ENCODE results near the gene GALNT15.

Gene GALNT15

DNA sequence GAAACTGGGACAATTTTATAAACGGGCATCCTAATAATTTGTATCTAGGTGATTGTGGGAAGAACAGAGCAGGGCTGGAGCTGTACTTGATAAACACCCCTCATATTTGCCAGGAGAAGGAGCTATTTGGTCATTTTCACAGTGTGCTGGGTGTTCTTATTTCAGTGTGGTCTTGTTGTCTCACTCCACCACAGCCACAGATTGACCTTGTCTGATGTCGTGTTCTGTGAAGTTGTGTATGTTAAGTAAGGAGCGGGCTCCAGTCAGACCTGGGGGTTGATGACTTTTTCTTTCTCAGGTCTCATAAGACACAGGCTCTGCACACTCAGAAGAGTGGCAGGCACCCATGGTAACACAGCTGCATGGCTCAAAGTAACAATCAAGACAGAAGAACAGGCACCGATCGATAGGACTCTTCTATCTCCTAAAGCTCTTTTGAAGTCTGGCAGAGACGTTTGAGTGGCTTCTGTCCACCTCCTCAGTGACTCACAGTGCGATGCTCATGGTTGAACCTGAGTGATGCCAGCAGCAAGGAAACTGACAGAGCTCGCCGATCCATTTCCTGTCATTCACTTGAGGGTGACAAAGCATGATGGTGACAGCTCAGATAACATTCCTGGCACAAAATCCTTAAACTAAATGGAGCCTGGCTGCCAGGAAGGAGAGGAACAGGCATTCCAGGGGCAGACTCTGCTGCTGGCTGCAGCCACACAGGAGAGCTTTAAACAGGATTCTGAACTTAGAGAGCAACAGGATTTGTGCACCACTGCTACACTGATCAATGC lies 69.4 kb downstream of the GALNT15 start:
- no peaks in the 10 kb centered on the region for H3K9me3 ChIP-seq (ENCODE audit: low read length)
- H3K27ac ChIP-seq (ENCODE audit: low read depth, low read length, poor library complexity, severe bottlenecking): no peak overlapping the region
- H4K20me1 ChIP-seq (ENCODE audit: insufficient read depth, low read length): no peaks in the 10 kb centered on the region
- peaks cover 4% of the 10 kb centered on the region for H3K4me1 ChIP-seq (ENCODE audit: insufficient read depth, low read length, severe bottlenecking)
- H3K4me3 ChIP-seq (ENCODE audit: low read depth, low read length, poor library complexity, severe bottlenecking): no peak overlapping the region
- H3F3A ChIP-seq (ENCODE audit: insufficient read depth, low read length): no peaks in the 10 kb centered on the region
- H2AFZ ChIP-seq (ENCODE audit: low read length): no peak overlapping the region
- no peak overlapping the region for H3K4me2 ChIP-seq (ENCODE audit: low read length)
- H3K79me2 ChIP-seq (ENCODE audit: insufficient read depth, low read length): no peaks in the 10 kb centered on the region
- H3K36me3 ChIP-seq (ENCODE audit: insufficient read depth, low read length): no peaks in the 10 kb centered on the region
- H3K27me3 ChIP-seq (ENCODE audit: insufficient read depth, low read length): no peaks in the 10 kb centered on the region; the same call in 1 of the 2 replicates
- H3K9ac ChIP-seq (ENCODE audit: low read length): no peak overlapping the region
- no peaks in the 10 kb centered on the region for H3K9me2 ChIP-seq (ENCODE audit: low read depth, low read length)
- no peak for TF ChIP-seq EZH2 (IDR thresholded peaks at IDR 0.05; ENCODE audit: borderline replicate concordance, low read length)
- TF ChIP-seq, protein P1, sequence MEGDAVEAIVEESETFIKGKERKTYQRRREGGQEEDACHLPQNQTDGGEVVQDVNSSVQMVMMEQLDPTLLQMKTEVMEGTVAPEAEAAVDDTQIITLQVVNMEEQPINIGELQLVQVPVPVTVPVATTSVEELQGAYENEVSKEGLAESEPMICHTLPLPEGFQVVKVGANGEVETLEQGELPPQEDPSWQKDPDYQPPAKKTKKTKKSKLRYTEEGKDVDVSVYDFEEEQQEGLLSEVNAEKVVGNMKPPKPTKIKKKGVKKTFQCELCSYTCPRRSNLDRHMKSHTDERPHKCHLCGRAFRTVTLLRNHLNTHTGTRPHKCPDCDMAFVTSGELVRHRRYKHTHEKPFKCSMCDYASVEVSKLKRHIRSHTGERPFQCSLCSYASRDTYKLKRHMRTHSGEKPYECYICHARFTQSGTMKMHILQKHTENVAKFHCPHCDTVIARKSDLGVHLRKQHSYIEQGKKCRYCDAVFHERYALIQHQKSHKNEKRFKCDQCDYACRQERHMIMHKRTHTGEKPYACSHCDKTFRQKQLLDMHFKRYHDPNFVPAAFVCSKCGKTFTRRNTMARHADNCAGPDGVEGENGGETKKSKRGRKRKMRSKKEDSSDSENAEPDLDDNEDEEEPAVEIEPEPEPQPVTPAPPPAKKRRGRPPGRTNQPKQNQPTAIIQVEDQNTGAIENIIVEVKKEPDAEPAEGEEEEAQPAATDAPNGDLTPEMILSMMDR (IDR thresholded peaks at IDR 0.05; ENCODE audit: low read length): no peak

DNA sequence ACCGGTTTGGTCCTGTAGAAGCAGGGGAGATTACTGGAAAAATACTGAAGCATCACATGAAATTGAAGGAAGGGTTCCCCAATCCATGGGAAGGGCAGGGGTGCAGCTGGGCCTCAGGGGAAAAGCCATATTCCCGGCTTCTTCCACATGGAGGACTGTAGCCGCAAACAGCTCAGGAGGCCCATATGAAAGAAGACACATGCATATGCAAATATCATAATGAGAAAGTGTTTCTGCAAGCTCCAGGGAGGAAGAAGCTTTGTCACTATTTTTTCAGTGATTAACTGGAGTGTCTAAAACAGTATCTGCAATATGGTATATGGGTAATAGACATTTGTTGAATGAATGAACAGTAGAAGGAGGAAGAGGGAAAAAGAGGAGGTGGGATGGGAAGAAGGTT lies 71.1 kb downstream of the GALNT15 start:
- Histone ChIP-seq H2AFZ (ENCODE audit: low read length) (no peak overlapping the region), H3K4me1 (ENCODE audit: insufficient read depth, low read length, severe bottlenecking) (peaks cover 4% of the 10 kb centered on the region), H3K4me3 (ENCODE audit: low read depth, low read length, poor library complexity, severe bottlenecking) (no peak overlapping the region), H3K9ac (ENCODE audit: low read length) (no peak overlapping the region), H3K27me3 (ENCODE audit: insufficient read depth, low read length) (no peaks in the 10 kb centered on the region; the same call in 1 of the 2 replicates), H3K79me2 (ENCODE audit: insufficient read depth, low read length) (no peaks in the 10 kb centered on the region), H3K9me3 (ENCODE audit: low read length) (no peaks in the 10 kb centered on the region), H4K20me1 (ENCODE audit: insufficient read depth, low read length) (no peaks in the 10 kb centered on the region), H3K27ac (ENCODE audit: low read depth, low read length, poor library complexity, severe bottlenecking) (no peak overlapping the region), H3K9me2 (ENCODE audit: low read depth, low read length) (no peaks in the 10 kb centered on the region), H3F3A (ENCODE audit: insufficient read depth, low read length) (no peaks in the 10 kb centered on the region), H3K36me3 (ENCODE audit: insufficient read depth, low read length) (no peaks in the 10 kb centered on the region), H3K4me2 (ENCODE audit: low read length) (no peak overlapping the region)
- no peak for TF ChIP-seq EZH2 (IDR thresholded peaks at IDR 0.05; ENCODE audit: borderline replicate concordance, low read length)
- TF ChIP-seq, protein P1 (IDR thresholded peaks at IDR 0.05; ENCODE audit: low read length): no peak

DNA sequence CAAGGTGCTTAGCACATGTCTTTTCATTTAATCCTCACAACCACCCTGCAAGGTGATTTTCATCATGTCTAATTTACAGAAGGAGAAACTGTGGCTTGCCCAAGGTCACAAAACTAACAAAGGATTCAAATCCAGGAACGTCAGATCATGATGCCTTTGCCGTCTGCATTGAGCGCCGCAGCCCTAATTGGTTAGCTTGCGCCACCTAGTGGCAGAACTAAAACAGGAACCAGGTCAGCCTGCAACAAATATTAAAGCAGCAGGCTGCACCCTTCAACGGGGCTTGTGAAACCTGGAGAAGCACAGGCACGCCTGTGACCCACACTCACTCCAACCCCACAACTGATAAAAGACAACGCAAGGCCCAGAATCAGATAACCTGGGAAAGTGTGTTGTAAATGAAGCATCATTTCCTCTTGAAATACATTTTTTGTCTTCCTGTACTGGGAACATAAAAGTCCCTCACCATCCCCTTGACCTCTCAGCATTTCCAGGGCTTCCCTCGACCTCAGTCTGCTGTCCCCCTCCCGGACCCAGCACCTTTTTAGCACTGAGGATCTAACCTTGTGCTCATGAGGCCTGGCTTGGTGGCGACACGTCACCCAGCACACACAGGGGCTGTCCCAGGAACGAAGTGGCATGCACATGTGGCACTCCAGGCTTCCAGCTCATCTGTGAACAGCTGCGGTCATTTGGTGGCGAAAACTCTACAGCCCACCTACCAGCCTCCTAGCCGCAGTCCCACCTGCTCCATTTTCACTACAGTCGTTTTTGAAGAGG lies 73.0 kb downstream of the GALNT15 start:
- Histone ChIP-seq H3K9me3 (ENCODE audit: low read length) (no peaks in the 10 kb centered on the region), H3K79me2 (ENCODE audit: insufficient read depth, low read length) (no peaks in the 10 kb centered on the region), H3K9me2 (ENCODE audit: low read depth, low read length) (no peaks in the 10 kb centered on the region), H3K27me3 (ENCODE audit: insufficient read depth, low read length) (no peaks in the 10 kb centered on the region), H3K4me1 (ENCODE audit: insufficient read depth, low read length, severe bottlenecking) (peaks cover 5% of the 10 kb centered on the region), H3K36me3 (ENCODE audit: insufficient read depth, low read length) (no peaks in the 10 kb centered on the region), H3K4me2 (ENCODE audit: low read length) (peak overlapping the region; percentile 9; the same call in 1 of the 2 replicates), H3K27ac (ENCODE audit: low read depth, low read length, poor library complexity, severe bottlenecking) (no peak overlapping the region), H3K4me3 (ENCODE audit: low read depth, low read length, poor library complexity, severe bottlenecking) (no peak overlapping the region), H4K20me1 (ENCODE audit: insufficient read depth, low read length) (no peaks in the 10 kb centered on the region), H3F3A (ENCODE audit: insufficient read depth, low read length) (no peaks in the 10 kb centered on the region), H3K9ac (ENCODE audit: low read length) (no peak overlapping the region), H2AFZ (ENCODE audit: low read length) (no peak overlapping the region)
- TF ChIP-seq, protein P1 (IDR thresholded peaks at IDR 0.05; ENCODE audit: low read length): peak; percentile 96
- TF ChIP-seq EZH2 (IDR thresholded peaks at IDR 0.05; ENCODE audit: borderline replicate concordance, low read length): no peak
